Activated T-helper 9 cell treated with anti-CD3 and anti-CD28 coated beads, Interleukin-2, amount 50 U/mL, for 16 hours (primary cell): ENCODE measurements around the gene UTS2.

ENCODE experiments used
- DNase-seq: peaks from one replicate; pipeline ENCODE4 v3.0.0-alpha.2; 2020; ENCODE audit warnings: low read depth

The UTS2 gene

GRCh38 chr1:7862211-7863060 is 9.6 kb upstream of the UTS2 start:
- DNase-seq = no peak

- no peak for DNase-seq
These were observed 8.6 kb upstream of the UTS2 start for GRCh38 chr1:7861452-7861851.

GRCh38 chr1:7860130-7860529 is 7.3 kb upstream of the UTS2 start:
- DNase-seq = no peak

- DNase-seq = no peak
These were observed 6.5 kb upstream of the UTS2 start for GRCh38 chr1:7859406-7859805.

DNA sequence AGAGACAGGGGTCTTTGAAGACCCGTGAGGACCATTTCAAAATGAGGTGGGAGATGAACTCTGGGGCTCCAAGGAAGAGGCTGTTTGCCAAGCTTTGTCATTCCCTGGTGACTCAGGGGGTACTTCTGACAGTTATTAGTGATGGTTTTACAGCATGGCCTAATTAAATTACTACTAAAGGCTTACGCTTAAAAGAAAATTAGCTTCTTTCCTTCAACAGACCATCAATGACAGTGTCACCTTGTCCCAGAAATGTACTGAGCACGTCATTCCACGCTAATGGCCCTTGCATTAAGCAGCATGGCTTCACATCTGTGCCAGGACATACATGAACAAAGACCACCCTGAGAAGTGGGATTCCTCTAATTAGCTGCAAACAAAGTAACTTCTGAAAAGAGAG is 5.1 kb upstream of the UTS2 start:
- DNase-seq = no peak

DNA sequence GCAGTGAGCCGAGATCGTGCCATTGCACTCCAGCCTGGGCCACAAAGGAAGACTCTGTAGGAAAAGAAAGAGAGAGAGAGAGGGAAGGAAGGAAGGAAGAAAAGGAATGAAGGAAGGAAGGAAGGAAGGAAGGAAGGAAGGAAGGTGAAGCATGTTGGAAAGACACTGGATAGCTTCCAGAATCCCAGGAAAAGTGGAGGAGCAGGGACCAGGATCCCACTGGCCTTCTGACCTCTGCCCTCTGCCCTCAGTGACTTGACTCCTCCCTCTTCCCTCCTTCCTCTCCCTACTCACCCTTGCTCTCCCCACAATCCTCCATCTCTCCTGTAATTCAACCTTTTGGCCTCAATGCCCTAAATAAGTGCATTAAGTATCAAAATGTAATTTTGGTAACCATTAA is 4.1 kb upstream of the UTS2 start:
- DNase-seq = no peak

- DNase-seq = no peak
These were observed 3.5 kb upstream of the UTS2 start for GRCh38 chr1:7856345-7856744.

DNA sequence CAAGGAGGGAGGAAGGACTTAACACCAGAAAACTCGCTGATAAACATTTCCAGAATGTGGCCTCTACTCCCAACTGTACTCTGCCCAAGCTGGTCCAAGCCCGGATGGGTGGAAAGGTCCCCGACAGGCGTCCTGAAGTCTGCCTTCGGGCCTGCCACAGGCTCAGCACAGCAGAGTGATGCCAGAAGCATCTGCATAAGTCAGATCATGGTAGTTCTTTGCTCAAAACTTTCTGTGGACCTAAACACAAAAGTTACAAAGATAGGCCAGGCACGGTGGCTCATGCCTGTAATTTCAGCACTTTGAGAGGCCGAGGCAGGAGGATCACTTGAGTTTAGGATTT is 790 bp upstream of the UTS2 start:
- no peak for DNase-seq

GRCh38 chr1:7850786-7851185 is 2.1 kb downstream of the UTS2 start:
- DNase-seq = no peak

DNA sequence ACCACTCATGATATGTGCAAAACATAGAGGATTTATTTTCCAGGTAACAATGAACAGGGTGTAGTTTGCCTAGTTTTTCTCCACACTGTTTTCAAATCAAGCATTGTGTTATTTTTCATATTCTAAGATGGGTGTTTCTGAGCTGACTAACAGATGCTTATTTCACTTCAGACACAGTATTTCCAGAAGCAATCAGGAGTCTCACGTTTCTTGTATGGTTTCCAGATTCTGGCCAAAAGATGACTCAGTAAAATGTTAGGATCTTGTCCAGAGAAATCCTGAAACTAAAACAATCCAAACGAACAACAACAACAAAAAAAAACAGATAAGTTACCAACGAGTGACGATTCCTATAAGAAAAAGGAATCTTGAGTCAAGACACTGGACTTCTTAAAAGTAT is 5.3 kb downstream of the UTS2 start:
- no peak for DNase-seq

DNA sequence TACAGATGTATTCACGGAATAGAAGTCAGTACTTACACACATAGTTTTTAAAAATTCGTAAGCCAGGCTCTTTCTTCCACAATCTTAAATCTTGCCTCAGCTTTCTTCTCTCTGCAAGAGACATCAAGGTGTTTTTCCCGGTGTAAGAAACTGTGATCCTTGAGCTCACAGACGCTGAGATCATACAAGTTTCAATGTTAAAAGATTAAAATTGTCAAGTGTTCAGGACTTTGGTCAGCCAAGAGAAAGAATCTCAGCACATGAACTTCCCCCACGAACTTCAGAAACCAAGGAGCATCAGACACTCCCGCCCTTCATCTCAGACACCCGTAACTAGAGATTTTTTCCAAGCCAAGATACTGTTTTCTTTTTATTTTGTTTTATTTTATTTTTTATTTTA is 6.2 kb downstream of the UTS2 start:
- no peak for DNase-seq

DNA sequence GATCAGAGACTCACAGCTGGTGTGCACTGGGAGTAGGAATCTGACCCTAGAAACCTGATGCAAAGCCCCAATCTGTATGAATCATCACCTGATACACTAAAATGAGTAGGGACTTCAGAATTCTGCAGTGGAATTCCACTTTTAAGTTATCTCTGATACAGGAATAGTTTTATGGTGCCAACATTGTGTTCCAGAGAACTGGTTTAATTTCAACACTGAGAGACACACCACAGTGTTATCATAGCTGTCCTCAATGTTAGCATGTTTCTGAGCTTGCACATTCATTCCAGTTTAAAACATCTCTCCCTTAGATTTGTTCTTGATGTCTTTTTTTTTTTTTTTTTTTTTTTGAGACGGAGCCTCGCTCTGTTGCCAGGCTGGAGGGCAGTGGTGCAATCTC is 7.1 kb downstream of the UTS2 start:
- DNase-seq = no peak

DNA sequence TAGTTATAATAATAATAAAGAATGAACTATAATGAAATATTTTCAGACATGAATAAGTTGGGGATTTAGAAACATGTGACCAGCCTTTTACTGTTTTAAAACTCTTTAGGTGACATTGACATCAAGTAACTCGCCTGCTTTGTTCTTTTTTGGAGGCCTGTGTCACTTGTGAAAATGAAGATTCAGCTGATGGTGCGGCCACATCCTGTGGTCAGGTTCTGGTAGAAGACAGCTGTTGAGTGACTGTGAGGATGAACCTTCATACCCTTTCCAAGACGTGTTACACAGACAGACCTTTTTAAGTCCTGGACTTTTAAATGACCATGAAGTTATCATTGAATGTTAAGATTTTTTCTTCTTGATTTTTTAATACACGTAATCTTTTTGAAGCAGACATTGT is 10.3 kb downstream of the UTS2 start:
- no peak for DNase-seq

DNA sequence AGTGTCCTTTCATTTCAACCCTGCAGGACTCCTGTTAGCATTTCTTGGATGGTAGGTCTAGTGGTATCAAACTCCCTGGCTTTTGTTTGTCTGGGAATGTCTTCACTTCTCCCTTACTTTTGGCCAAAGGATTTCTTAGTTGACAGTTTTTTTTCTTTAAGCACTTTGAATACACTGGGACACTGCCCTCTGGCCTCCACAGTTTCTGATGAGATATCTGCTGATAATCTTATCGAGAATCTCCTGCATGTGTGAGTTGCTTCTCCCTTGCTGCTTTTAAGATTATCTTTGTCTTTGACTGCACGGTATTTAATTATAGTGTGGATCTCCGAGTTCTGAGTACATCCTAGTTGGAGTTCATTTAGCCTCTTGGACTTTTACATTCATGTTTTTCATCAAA is 13.3 kb downstream of the UTS2 start:
- DNase-seq = no peak

- DNase-seq = no peak
These were observed 14.2 kb downstream of the UTS2 start for GRCh38 chr1:7838714-7839113.

- DNase-seq = no peak
These were observed 19.8 kb downstream of the UTS2 start for GRCh38 chr1:7833035-7833434.

GRCh38 chr1:7831458-7831857 is 21.4 kb downstream of the UTS2 start:
- no peak for DNase-seq

- peak; percentile 19 for DNase-seq
These were observed 25.5 kb downstream of the UTS2 start for GRCh38 chr1:7827126-7827955.

- DNase-seq = no peak
These were observed 26.5 kb downstream of the UTS2 start for GRCh38 chr1:7826363-7826762.

DNA sequence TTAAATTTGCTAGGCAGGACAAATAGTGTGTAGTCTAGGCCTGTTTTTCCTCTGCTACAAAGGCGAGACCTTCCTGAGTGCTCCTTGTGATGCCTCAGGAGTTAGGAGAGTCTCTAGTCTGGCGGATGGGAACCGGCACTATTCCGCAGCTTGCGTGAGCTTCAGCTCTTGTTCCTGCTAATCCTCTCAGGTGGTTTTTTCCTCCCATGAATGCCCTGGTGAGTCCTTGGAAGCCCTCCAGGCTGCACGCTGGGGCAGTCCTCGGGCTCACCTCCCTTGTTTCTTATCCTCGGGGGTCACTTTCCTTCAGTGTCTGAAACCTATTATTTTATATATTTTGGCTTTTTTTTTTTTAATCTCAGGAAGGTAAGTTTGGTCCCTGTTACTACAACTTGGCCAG is 28.2 kb downstream of the UTS2 start:
- no peak for DNase-seq

GRCh38 chr1:7821282-7821681 is 31.6 kb downstream of the UTS2 start:
- DNase-seq = no peak

DNA sequence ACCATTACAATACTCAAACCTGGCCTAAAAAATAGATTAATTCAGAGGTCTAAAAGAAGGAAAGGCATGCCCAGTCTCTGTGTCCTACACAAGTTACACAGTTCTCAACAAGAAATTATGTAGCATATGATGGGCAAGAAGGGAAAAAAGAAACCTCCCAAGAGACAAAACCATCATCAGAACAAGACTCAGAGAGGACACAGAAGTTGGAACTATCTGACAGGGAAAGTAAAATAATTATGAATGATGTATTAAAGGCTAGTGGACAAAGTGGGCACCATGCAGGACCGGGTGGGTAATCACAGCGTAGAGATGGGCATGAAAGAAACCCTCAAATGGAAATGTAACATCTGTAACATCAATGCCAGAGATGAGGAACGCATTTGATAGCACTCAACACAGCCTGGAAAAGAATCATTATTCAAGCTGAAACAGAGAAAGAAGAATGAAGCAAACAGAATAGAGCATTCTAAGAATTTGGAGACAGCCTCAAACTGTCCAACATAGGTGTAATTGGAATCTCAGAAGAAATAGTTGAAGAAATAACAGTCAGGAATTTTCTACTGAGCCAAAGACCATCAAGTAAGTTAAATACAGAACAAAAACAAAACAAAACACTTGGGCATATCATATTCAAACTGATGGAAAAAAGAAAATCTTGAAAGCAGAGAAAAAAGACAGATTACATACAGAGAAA is 39.0 kb downstream of the UTS2 start:
- DNase-seq = no peak

DNA sequence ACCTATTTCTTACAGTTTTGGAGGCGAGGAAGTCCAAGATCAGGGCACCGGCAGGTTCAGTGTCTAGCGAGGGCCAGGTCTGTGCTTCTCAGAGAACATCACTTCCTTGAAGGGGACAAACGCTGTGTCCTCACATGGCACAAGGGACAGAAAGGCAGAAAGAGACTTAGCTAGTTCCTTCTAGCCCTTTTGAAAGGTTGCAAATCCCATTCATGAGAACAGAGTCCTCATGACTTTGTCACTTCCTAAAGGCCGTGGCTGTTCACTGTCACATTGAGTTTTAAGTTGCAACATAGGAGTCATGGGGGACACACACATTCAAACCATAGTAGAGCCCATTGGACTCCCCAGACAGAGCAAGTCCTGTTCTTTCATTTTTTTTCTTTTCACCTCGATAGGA is 41.4 kb downstream of the UTS2 start:
- no peak for DNase-seq
